Mucosa of descending colon (tissue), 3 donors: Measurements from ENCODE around the gene KPTN. TPM values are rescaled to one million over a fixed set of nuclear protein-coding genes. Genes with fewer than 3 reads are reported as not detected.

Experiments used
- ATAC-seq: fragments of 200-7000 bp; cut with Tn5 transposase; one replicate; pipeline ENCODE4 v1.9.1; 2020; ENCODE audit warnings: mild to moderate bottlenecking, moderate library complexity
- DNase-seq, 3 donors: peaks; one replicate each; pipeline ENCODE4 v3.0.0-alpha.2; 2020
- H3K36me3 ChIP-seq: fragments of 200-600 bp; one replicate; pipeline ENCODE4 v1.8.0; 2021; ENCODE audit warnings: low read depth, mild to moderate bottlenecking
- H3K4me1 ChIP-seq: fragments of 200-600 bp; one replicate; pipeline ENCODE4 v1.8.0; 2021; ENCODE audit warnings: low read depth, mild to moderate bottlenecking
- H3K4me3 ChIP-seq: fragments of 200-600 bp; one replicate; pipeline ENCODE4 v1.8.0; 2021; ENCODE audit warnings: mild to moderate bottlenecking
- H3K9me3 ChIP-seq: fragments of 200-600 bp; one replicate; pipeline ENCODE4 v1.8.0; 2021; ENCODE audit warnings: mild to moderate bottlenecking
- intact Hi-C, 2 donors: fragments of 100-400 bp; cut with DNase I in 1 of 2; cut with micrococcal nuclease in 1 of 2; formaldehyde crosslinking; loops; one replicate each; pipeline versions ENCODE4 v1.11.0 to v1.11.1; 2022; cut with DNase I, micrococcal nuclease
- total RNA-seq, 3 donors: library from RNA; stranded (reverse); fragmentation: NEBNext Ultra II Directional in 2 of 3; extraction: Animal tissue kit (Norgen Biotek cat#: 25700) in 2 of 3; gene quantifications; one replicate each; pipeline versions ENCODE4 v1.2.1 to v1.2.4, GENCODE V29; 2021 to 2023
- TF ChIP-seq, protein P1 (sequence below): fragments of 200-600 bp; IDR thresholded peaks from one replicate; pipeline ENCODE4 v1.8.0; 2022; ENCODE audit warnings: antibody characterized with exemption, mild to moderate bottlenecking
- donor health status: DM: no; HTN: no; CAD: no; lungs with moderate emphysema.
- donor health status: DM: no; HTN: no; CAD: no.
- donor health status: DM: no; HTN: yes; CAD: no.

KPTN gene
- total RNA-seq, 3 donors from 2014 or later: 5.5 to 8.9 (median 8.9) TPM

- TF ChIP-seq, protein P1, sequence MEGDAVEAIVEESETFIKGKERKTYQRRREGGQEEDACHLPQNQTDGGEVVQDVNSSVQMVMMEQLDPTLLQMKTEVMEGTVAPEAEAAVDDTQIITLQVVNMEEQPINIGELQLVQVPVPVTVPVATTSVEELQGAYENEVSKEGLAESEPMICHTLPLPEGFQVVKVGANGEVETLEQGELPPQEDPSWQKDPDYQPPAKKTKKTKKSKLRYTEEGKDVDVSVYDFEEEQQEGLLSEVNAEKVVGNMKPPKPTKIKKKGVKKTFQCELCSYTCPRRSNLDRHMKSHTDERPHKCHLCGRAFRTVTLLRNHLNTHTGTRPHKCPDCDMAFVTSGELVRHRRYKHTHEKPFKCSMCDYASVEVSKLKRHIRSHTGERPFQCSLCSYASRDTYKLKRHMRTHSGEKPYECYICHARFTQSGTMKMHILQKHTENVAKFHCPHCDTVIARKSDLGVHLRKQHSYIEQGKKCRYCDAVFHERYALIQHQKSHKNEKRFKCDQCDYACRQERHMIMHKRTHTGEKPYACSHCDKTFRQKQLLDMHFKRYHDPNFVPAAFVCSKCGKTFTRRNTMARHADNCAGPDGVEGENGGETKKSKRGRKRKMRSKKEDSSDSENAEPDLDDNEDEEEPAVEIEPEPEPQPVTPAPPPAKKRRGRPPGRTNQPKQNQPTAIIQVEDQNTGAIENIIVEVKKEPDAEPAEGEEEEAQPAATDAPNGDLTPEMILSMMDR: no peak
- H3K4me1 ChIP-seq: no peaks in the 10 kb centered on the region
- H3K36me3 ChIP-seq: peaks cover 3% of the 10 kb centered on the region
- no peak overlapping the region for H3K4me3 ChIP-seq
- no peaks in the 10 kb centered on the region for H3K9me3 ChIP-seq
- peak; percentile 8 for ATAC-seq
- peak in 1 of 3 donors; percentile 41 for DNase-seq
- intact Hi-C loops: no loop called here
Observed at GRCh38 chr19:47497050-47497766, 13.2 kb upstream of the KPTN start.

DNA sequence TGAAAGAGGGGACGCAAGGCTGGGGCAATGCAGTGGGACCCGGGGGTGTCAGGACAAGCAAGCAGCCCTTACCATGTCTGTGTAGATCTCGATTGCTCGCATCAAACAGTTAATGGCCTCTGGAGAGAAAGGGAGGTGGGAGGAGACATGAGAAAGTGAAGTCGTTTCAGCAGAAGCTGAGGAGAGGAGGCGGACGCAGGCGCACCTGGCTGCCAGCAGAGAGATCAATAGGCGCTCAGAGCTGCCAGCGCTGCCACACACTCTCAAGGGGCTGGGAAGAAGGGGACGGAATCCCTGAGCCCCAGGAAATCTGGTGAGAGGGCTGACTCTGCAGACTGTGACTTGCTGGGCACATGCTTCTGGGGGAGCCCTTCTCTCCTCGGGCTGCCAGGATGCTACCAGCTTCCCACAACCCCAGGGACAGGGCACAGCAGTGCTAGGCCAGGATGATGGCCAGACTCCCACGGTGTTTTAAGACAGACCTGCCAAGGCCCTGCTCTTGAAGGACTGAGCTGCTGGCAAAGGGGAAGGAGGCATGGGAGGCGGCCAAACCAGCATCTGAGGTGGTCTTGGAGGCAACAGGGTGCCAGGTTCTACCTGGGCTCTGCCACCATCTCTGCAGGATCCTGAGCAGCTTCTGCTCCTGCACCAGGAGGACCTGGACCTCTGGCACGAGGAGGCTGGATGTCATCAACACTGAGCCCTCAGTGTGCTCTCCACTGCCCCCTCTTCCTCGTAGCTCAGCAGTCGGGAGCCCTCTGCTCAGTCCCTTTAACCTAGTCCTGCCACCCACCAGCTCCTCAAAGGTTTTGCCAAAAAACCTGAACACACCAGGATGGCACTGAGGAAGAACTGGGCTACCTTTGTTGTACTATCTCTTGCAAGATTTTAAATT, 11.7 kb upstream of the KPTN start:
- intact Hi-C loops: no loop called here
- ATAC-seq (no peak), DNase-seq (peak in 1 of 3 donors; percentile 20)
- H3K9me3 ChIP-seq: no peaks in the 10 kb centered on the region
- peaks cover 3% of the 10 kb centered on the region for H3K36me3 ChIP-seq
- H3K4me3 ChIP-seq: no peak overlapping the region
- no peaks in the 10 kb centered on the region for H3K4me1 ChIP-seq
- TF ChIP-seq, protein P1: no peak

DNA sequence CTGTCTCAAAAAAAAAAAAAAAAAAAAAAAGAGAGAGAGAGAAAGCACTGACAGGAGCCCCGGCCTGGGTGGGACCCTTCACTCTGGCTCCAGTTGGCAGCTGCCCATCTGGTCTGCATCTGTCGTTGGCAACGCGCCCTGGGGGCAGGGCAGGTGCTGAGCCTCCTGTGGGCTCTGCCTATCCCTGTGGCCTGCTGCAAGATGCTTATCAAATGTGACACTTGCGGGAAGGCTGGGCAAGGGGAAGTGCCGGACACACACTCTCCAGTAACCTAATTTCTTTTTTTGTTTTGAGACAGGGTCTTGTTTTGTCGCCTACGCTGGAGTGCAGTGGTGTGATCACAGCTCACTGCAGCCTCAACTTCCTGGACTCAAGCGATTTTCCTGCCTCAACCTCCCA, 10.7 kb upstream of the KPTN start:
- TF ChIP-seq, protein P1: no peak
- Histone ChIP-seq H3K36me3 (no peaks in the 10 kb centered on the region), H3K4me1 (no peaks in the 10 kb centered on the region), H3K9me3 (no peaks in the 10 kb centered on the region), H3K4me3 (no peak overlapping the region)
- intact Hi-C loops: no loop called here
- peak; percentile 30 for ATAC-seq
- peak; percentile 64 to 66 (median 64) for DNase-seq

DNA sequence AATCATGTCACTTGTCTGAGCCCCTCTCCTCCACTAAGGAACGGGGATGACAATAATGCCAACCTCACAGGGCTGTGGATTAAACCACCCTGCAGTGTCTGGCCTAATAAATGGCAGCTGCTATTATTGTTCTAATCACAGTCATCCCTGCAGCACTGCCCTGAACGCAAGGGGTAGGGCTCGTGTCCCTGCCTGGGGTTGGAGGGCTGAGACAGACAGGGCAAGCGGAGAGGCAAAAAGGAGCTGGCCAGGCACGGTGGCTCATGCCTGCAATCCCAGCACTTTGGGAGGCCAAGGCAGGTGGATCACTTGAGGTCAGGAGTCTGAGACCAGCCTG, 10.2 kb upstream of the KPTN start:
- ATAC-seq: no peak
- Histone ChIP-seq H3K36me3 (no peaks in the 10 kb centered on the region), H3K4me1 (no peaks in the 10 kb centered on the region), H3K4me3 (no peak overlapping the region), H3K9me3 (no peaks in the 10 kb centered on the region)
- TF ChIP-seq, protein P1: no peak
- intact Hi-C loops: no loop called here
- peak in 1 of 3 donors; percentile 13 for DNase-seq

DNA sequence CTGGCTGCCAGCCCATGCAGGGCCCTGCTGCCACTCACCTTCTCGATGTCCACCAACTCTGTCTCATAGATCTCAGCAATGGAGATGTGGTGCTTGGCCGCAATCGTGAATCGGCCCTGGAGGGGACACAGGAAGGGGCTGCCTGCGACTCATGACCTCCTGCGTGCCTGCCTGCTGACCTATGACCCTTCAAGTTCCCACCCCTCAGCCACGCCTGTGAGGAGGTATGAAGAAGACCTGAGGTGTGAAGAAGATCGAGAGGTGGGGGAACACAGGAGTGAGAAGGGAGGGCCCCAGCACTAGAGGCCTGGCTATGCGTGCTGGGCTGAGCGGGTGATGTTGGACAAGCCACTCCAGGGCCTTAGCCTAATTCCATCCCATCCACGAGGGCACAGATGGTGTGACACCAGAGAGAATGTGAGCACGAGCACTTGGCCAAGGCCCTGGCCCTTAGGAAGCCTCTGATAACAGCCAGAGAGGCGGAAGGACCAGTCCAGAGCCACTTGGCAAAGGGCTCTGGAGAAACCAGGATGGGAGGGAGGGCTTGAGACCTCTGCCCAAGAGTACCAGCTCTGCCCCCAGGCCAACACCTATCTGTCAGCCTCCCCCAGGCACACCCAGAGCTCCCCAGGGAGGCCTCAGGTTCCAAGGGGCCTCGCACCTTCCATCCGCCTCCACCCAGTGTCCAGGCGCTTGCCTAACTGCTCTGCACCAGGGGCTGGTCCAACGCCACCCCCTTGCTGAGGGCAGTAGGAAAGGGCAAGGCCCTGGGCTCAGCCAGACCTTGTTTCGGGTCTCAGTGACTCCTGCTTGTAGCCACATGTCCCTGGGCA, 9.6 kb upstream of the KPTN start:
- no peak overlapping the region for H3K4me3 ChIP-seq
- H3K4me1 ChIP-seq: no peaks in the 10 kb centered on the region
- ATAC-seq (peak; percentile 2), DNase-seq (peak in 1 of 3 donors; percentile 42)
- TF ChIP-seq, protein P1: no peak
- no peaks in the 10 kb centered on the region for H3K9me3 ChIP-seq
- intact Hi-C loops: no loop called here
- H3K36me3 ChIP-seq: no peaks in the 10 kb centered on the region
